ENCODE data around the gene CDC14C. TPM values are rescaled to one million over a fixed set of nuclear protein-coding genes. Genes with fewer than 3 reads are reported as not detected.
"Not testable (repeated sequence)": the region's sequence is repeated elsewhere in the genome, so short reads cannot be mapped to it uniquely, and the experiment has no call there.

Gene CDC14C
- under 1 TPM in 1 of 10 donors, not detected in 9; 0.11 TPM for polyA plus RNA-seq (ENCODE audit: insufficient read length in 10 of 10)
- long read RNA-seq, donor 1: 0 reads
- long read RNA-seq, donor 2: 0 reads
- long read RNA-seq, donor 3: 0 reads
- long read RNA-seq, donor 4: 0 reads
- long read RNA-seq, donor 5: 0 reads
- long read RNA-seq, donor 6: 0 reads
- long read RNA-seq, donor 7: 0 reads
- long read RNA-seq, donor 8: 0 reads
- long read RNA-seq, donor 9: 0 reads

DNA sequence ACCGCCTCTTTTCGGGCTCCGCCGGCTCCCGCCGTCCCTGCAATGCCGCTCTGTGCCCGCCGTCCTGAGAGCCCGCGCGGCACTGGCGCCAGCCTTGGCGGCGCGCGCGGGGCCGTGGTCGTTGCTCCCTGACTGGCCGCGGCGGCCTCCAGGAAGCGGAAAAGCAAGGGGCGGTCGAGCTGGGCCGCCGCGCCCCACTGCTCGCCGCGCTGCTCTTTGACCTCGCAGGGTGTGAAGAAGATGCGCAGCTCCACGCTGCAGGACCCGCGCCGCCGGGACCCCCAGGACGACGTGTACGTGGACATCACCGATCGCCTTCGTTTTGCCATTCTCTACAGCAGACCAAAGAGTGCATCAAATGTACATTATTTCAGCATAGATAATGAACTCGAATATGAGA, at the start of gene CDC14C:
CDC14C (plus strand) TSS at position 115 of the 400 bp plus-strand sequence; CDS start at position 241, 126 bp downstream.
- DNase-seq: no peak

GRCh38 chr7:48875045-48875916, 49.1 kb upstream of the CDC14C start:
- peak; percentile 5 to 49 (median 30) for DNase-seq

DNA sequence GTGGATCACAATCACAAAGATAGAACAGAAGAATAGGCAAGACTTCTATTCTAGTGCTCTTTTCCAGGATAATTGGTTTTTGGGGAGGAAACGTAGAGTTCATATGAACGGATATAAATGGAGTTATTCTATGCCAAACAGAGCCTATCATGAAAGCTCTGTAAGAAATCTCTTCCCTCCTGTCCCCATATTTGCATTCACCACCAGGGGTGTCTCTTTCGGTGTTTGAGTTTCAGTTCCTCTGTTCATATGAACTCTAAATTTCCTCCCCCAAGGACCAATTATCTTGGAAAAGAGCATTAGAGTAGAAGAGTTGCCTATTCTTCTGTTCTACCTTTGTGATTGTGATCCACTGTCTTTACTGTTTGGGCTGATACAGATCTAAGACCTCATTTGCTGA, 48.3 kb upstream of the CDC14C start:
- DNase-seq: no peak

- no peak for DNase-seq
Measured at GRCh38 chr7:48880851-48881250, 43.5 kb upstream of the CDC14C start.

DNA sequence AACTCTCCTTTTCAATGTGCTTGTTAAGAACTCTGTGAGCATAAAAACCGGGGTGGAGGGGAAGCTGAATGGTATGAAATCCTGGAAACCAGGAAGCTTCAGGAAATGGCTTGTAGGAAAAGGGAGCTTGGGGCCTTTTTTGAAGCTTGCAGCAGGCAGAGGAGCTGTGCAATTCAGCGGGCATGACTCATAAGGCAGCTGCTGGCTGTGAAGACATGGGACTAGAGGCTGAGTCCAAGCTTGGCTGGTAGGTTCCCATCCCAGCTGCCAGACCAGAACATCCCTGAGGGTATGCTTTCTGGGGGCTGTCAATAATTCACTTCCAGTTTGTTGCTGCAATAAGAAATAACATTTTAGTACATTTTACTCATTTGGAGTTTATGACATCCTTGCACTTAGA, 36.8 kb upstream of the CDC14C start:
- DNase-seq: no peak

GRCh38 chr7:48894574-48894973, 29.8 kb upstream of the CDC14C start:
- DNase-seq: no peak

DNA sequence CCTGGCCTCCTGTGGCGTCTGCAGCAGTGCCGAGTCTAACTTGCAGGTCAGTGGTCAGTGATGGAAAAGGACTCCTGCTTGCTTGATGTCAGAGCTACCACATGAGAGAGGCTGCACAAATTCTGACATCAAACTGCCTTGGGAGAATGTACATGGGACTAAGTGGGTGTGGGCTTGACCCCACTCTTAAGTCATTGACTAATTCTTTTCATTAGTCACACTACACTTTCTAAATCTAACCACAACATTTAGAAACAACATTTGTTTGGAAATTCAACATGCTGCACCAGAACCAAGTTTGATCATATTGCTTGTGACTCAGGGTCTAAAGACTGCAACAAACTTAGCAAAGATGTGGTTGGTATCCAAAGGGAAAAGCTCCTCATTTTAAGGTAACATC, 24.4 kb upstream of the CDC14C start:
- no peak for DNase-seq

DNA sequence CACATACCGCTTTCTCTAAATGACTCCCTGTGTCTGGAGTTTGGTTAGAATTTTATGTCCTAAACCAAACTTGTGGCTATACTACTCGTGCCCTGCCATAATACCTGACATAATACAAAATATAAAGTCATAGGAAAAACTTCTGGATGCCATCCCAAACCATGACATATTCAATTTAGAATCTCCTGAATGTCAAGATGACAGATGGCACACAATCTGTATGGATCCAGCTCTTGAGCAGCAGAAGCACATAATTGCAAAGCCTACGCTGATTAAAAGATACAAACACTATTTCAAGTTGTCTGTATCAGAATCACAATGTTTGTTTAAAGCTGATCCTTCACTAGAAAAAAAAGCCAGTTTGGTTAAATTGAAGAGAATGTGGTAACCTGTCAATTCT, 22.4 kb upstream of the CDC14C start:
- DNase-seq: no peak

DNA sequence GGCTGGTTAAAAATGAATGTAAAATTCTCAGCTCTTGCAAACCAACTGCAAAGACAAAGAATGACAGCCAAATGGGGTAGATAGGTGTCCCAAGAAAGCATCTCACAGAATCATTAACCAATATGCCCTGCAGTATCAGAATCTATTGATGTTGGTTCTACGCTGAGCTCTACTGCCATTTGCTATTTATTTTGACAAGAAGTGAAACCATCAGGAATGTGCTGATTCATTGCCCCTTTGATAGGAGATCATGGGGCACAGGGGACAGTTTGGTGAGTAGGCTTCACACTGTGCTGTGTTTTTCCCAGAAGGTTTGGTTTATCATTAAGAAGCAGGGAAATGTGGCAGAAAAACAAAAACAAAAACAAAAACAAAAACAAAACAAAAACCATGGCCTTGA, 19.4 kb upstream of the CDC14C start:
- no peak for DNase-seq

DNA sequence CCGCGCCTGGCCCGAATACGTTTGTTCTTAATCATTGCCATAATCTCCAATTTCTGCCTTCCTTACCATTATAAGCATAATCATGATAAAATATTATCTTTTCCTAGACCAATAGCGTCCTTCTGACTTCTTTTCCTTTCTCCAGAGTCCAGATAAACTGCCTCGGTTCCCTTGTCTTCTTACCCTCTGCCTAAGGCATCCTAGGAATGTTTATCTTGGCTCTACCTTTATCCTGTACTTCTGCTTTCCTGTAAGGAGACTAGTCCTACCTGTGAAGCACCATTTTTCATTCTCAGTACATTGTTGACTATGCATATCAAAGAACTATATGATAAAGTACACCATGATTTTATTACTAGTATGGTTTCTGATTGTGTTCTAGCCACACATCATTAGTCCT, 18.7 kb upstream of the CDC14C start:
- not testable (repeated sequence) for DNase-seq

- DNase-seq: not testable (repeated sequence)
Measured at GRCh38 chr7:48909887-48910286, 14.5 kb upstream of the CDC14C start.

DNA sequence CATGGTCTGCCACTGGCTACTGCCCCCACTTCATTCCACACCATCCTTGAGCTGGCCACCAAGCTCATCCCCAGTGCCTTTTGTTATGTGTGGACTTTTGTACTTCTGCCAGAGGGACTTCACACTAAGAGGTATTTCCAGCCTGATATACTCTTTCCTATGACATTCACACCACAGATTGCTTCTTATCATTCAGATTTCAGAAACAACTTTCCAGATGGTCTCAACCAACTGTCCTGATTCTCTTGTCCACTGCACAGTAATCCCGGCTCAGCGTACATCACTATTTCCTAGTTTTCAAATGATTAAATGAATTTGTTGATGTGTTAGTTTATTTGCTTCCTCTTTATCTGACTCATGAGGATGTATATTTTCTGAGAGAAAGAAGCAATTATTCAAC, 7.1 kb downstream of the CDC14C start:
- no peak for DNase-seq

GRCh38 chr7:48932126-48932910, 8.0 kb downstream of the CDC14C start:
- no peak for DNase-seq

- peak in 1 of 3 donors; percentile 9 for DNase-seq
Measured at GRCh38 chr7:48933549-48934085, 9.3 kb downstream of the CDC14C start.

DNA sequence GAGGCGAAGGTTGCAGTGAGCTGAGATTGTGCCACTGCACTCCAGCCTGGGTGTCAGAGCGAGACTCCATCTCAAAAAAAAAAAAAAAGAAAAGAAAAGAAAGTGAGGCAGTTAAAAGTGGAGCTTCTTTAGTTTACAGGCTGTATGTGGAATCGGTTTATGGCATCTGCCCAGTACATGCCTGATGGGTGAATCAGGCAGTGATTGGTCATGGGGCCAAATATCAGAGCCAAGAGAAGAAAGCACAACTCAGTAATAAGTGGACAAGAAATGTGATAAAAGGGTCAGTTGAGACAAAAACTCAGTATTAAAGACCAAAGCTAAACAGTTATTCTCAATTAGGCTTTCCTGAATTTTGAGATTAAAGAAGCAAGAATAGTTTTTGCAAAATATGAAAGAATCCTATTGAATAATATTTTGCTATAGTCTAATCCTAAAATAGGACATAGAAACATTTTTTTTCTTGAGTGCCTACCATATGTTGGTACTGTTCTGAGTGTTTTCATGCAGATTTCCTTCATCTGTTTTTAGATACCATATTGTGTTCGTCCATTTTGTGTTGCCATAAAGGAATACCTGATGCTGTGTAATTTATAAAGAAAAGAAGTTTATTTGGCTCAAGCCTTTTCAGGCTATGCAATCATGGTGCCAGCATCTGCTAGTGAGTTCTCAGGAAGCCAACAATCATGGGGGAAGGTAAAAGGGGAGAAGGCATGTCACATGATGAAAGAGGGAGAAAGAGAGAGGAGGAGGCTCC, 14.4 kb downstream of the CDC14C start:
- peak in 2 of 3 donors; percentile 8 to 47 for DNase-seq

DNA sequence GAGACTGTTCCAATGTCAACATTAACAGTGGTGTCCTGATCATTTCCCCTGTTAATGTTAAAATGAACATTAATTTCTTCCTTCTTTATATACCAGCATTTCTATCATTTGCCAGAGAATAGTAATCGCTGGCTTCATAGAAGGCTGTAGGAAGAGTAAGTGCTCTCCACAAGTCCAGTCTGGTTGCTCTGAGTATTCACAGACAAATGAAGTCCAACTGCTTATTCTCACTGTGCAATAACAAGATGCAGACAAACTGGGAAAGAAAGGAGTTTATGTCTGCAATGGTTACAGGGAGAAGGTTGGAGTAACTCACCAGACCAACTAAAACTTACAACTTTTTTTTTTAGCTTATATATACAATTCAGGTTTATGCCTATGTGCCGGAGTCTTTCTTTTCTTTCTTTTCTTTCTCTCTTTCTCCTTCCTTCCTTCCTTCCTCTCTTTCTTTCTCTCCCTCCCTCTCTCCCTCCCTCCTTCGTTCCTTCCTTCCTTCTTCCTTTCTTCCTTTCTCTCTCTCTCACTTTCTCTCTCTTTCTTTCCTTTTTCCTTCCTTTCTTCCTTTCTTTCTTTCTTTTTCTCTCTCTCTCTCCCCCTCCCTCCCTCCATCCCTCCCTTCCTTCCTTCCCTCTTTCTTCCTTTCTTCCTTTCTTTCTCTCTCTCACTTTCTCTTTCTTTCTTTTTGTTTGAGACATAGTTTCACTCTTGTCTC, 19.1 kb downstream of the CDC14C start:
- no peak for DNase-seq

DNA sequence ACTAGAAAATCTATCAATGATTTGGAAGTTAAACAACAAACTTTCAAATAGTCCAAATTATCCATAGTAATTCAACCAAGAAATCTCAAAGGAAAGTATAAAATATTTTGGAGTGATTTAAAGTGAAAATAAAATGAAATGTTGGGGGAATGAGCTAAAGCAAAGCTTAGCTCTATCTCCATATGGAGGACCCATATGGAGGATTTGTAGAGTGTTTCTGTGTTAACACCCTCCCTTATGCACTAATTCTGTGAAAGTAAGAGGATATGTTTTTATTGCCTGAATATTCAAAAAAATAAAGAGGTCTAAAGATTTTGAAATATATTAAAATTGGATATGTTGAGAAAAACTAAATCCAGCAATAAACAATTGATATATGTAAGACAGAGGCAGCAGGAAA, 31.6 kb downstream of the CDC14C start:
- DNase-seq: no peak

DNA sequence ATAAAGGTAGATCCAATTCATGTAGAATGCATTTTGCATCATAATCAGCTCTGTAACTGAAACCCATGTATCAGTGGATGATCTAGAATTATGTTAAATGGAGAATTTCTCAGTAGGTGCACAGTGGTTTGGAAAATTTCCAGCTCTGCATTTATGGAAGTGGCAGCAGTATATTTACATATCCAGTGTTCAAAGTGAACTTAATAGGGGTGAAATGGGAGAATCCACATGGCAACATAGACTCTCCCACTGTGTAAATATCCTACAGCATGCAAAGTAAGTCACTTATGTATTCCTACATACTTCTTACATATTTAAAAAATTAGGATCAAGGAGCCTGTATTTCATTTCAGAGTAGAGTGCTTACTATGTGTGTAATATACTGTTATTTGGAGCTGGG, 35.3 kb downstream of the CDC14C start:
- DNase-seq: no peak

DNA sequence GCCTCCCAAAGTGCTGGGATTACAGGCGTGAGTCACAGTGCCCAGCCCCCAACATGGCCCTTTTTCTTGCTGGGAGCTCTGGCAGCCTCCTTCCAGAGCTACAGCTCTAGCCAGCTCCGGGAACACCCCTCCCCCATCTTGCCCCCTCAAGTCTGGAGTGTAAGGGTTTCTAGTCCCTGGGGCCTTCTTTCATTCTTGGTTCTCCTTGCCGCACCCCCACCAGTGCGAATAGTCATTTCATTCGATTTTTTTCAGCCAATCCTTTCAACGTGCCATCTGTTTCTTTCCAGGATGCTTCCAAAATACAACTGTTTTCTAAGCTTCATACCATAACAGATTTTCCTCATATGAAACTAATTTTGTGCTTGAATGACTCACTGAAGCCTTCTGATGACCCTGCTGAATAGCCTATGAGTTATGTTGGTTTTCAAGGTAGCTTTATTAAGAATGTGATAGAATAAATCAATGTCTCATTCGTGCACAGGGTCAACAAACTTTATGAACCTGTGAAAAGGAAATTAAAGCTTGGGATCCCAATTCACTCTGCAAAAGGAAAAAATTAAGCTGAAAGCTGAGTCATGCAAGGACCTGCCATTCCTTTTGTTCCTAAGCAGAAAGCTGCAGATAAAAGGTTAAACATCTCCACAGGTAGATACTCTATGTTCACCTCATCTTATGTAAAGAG, 38.6 kb downstream of the CDC14C start:
- peak; percentile 20 to 67 (median 36) for DNase-seq

DNA sequence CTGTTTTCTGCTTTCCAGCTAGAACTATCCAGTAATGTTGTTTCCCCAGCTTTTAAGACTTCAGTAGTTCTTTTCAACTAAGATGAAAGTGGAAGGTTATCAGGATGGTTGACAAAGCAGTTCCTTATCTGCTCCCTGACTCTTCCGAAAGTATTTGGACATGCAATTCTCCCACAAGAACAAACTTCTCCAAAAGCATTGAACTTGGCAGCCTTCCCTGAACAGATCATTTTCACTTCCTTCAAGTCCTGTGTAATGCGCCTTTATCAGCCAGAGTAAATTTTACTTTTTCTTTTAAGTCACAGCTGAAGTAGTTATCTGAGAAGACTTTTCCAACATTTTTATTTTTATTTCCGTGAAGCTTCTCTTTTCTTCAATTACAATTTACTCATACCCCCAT, 39.7 kb downstream of the CDC14C start:
- DNase-seq: peak; percentile 51 to 67 (median 65)
